ENCODE results near the gene RNF32.

The RNF32 gene

GRCh38 chr7:156640257-156640948 lies at the start of gene RNF32:
Gene RNF32, plus strand, starts transcription at chr7:156640774. Its CDS starts 3,104 bp downstream, at chr7:156643878.
- peak within 1 kb of the TSS; percentile 89 for H3K4me3 Mint-ChIP-seq
- H3K27ac Mint-ChIP-seq: peak within 1 kb of the TSS; percentile 91
- peaks cover 13% of the 10 kb centered on the region for H3K36me3 Mint-ChIP-seq (ENCODE audit: low read depth)
- H3K27me3 Mint-ChIP-seq: peaks cover 41% of the 10 kb centered on the region
- H3K4me1 Mint-ChIP-seq (ENCODE audit: low read depth): peaks cover 17% of the 10 kb centered on the region
- peaks cover 6% of the 10 kb centered on the region for H3K9me3 Mint-ChIP-seq

- Mint-ChIP-seq H3K27ac (no peak overlapping the region), H3K36me3 (ENCODE audit: low read depth) (no peaks in the 10 kb centered on the region), H3K27me3 (peaks cover 6% of the 10 kb centered on the region), H3K4me1 (ENCODE audit: low read depth) (no peaks in the 10 kb centered on the region), H3K4me3 (no peak overlapping the region), H3K9me3 (peaks cover 14% of the 10 kb centered on the region)
Observed at GRCh38 chr7:156592155-156592884, 48.3 kb upstream of the RNF32 start.

GRCh38 chr7:156594283-156595080 lies 46.1 kb upstream of the RNF32 start:
- no peak overlapping the region for H3K27ac Mint-ChIP-seq
- peaks cover 3% of the 10 kb centered on the region for H3K36me3 Mint-ChIP-seq (ENCODE audit: low read depth)
- H3K4me1 Mint-ChIP-seq (ENCODE audit: low read depth): no peaks in the 10 kb centered on the region
- peaks cover 5% of the 10 kb centered on the region for H3K27me3 Mint-ChIP-seq
- peaks cover 13% of the 10 kb centered on the region for H3K9me3 Mint-ChIP-seq
- H3K4me3 Mint-ChIP-seq: no peak overlapping the region

- H3K27me3 Mint-ChIP-seq: peaks cover 5% of the 10 kb centered on the region
- no peak overlapping the region for H3K4me3 Mint-ChIP-seq
- no peaks in the 10 kb centered on the region for H3K9me3 Mint-ChIP-seq
- H3K36me3 Mint-ChIP-seq (ENCODE audit: low read depth): peaks cover 3% of the 10 kb centered on the region
- H3K4me1 Mint-ChIP-seq (ENCODE audit: low read depth): no peaks in the 10 kb centered on the region
- H3K27ac Mint-ChIP-seq: no peak overlapping the region
Observed at GRCh38 chr7:156600496-156600895, 40.1 kb upstream of the RNF32 start.

- Mint-ChIP-seq H3K27ac (no peak overlapping the region), H3K36me3 (ENCODE audit: low read depth) (peaks cover 3% of the 10 kb centered on the region), H3K4me3 (no peak overlapping the region), H3K4me1 (ENCODE audit: low read depth) (no peaks in the 10 kb centered on the region), H3K27me3 (peaks cover 10% of the 10 kb centered on the region), H3K9me3 (no peaks in the 10 kb centered on the region)
Observed at GRCh38 chr7:156602283-156602682, 38.3 kb upstream of the RNF32 start.

- H3K9me3 Mint-ChIP-seq: no peaks in the 10 kb centered on the region
Observed at GRCh38 chr7:156603011-156603410, 37.6 kb upstream of the RNF32 start.

GRCh38 chr7:156603629-156604028 lies 36.9 kb upstream of the RNF32 start:
- Mint-ChIP-seq H3K36me3 (ENCODE audit: low read depth) (no peaks in the 10 kb centered on the region), H3K4me1 (ENCODE audit: low read depth) (no peaks in the 10 kb centered on the region), H3K9me3 (no peaks in the 10 kb centered on the region), H3K27me3 (peaks cover 16% of the 10 kb centered on the region), H3K4me3 (no peak overlapping the region), H3K27ac (no peak overlapping the region)

More at GRCh38 chr7:156603011-156603410, 37.6 kb upstream of the RNF32 start:
- Mint-ChIP-seq H3K4me1 (ENCODE audit: low read depth) (no peaks in the 10 kb centered on the region), H3K4me3 (no peak overlapping the region), H3K27me3 (peaks cover 11% of the 10 kb centered on the region), H3K27ac (no peak overlapping the region), H3K36me3 (ENCODE audit: low read depth) (peaks cover 2% of the 10 kb centered on the region)

GRCh38 chr7:156604311-156604710 lies 36.3 kb upstream of the RNF32 start:
- H3K36me3 Mint-ChIP-seq (ENCODE audit: low read depth): no peaks in the 10 kb centered on the region
- no peak overlapping the region for H3K27ac Mint-ChIP-seq
- peaks cover 20% of the 10 kb centered on the region for H3K27me3 Mint-ChIP-seq
- H3K4me3 Mint-ChIP-seq: no peak overlapping the region
- no peaks in the 10 kb centered on the region for H3K4me1 Mint-ChIP-seq (ENCODE audit: low read depth)
- H3K9me3 Mint-ChIP-seq: no peaks in the 10 kb centered on the region

- no peak overlapping the region for H3K4me3 Mint-ChIP-seq
- no peaks in the 10 kb centered on the region for H3K9me3 Mint-ChIP-seq
- peaks cover 26% of the 10 kb centered on the region for H3K27me3 Mint-ChIP-seq
- no peak overlapping the region for H3K27ac Mint-ChIP-seq
- H3K4me1 Mint-ChIP-seq (ENCODE audit: low read depth): no peaks in the 10 kb centered on the region
- no peaks in the 10 kb centered on the region for H3K36me3 Mint-ChIP-seq (ENCODE audit: low read depth)
Observed at GRCh38 chr7:156604836-156605695, 35.5 kb upstream of the RNF32 start.

GRCh38 chr7:156606135-156606534 lies 34.4 kb upstream of the RNF32 start:
- Mint-ChIP-seq H3K27me3 (peaks cover 34% of the 10 kb centered on the region), H3K4me3 (no peak overlapping the region), H3K4me1 (ENCODE audit: low read depth) (no peaks in the 10 kb centered on the region), H3K27ac (no peak overlapping the region), H3K36me3 (ENCODE audit: low read depth) (no peaks in the 10 kb centered on the region), H3K9me3 (no peaks in the 10 kb centered on the region)

- Mint-ChIP-seq H3K27ac (no peak overlapping the region), H3K4me3 (no peak overlapping the region), H3K9me3 (no peaks in the 10 kb centered on the region), H3K36me3 (ENCODE audit: low read depth) (no peaks in the 10 kb centered on the region), H3K27me3 (peaks cover 34% of the 10 kb centered on the region), H3K4me1 (ENCODE audit: low read depth) (no peaks in the 10 kb centered on the region)
Observed at GRCh38 chr7:156606691-156607331, 33.8 kb upstream of the RNF32 start.

GRCh38 chr7:156607332-156608172 lies 33.0 kb upstream of the RNF32 start:
- Mint-ChIP-seq H3K36me3 (ENCODE audit: low read depth) (no peaks in the 10 kb centered on the region), H3K4me3 (peak overlapping the region; percentile 51), H3K27ac (no peak overlapping the region), H3K4me1 (ENCODE audit: low read depth) (peaks cover 7% of the 10 kb centered on the region), H3K27me3 (peaks cover 41% of the 10 kb centered on the region), H3K9me3 (no peaks in the 10 kb centered on the region)

- Mint-ChIP-seq H3K27ac (no peak overlapping the region), H3K4me3 (peak overlapping the region; percentile 51), H3K9me3 (no peaks in the 10 kb centered on the region), H3K27me3 (peaks cover 44% of the 10 kb centered on the region), H3K4me1 (ENCODE audit: low read depth) (peaks cover 13% of the 10 kb centered on the region), H3K36me3 (ENCODE audit: low read depth) (no peaks in the 10 kb centered on the region)
Observed at GRCh38 chr7:156608173-156608478, 32.4 kb upstream of the RNF32 start.

All from stimulated activated naive CD8-positive, alpha-beta T cell treated with anti-CD3 and anti-CD28 coated beads, Interleukin-15, Interleukin-2, amounts not matched to agents 100 ng/mL and 50 ng/mL, for 24 hours (primary cell).